HCT116 (cell line): Measurements from ENCODE around the gene FSTL4. TPM values are rescaled to one million over a fixed set of nuclear protein-coding genes. Genes with fewer than 3 reads are reported as not detected.

Experiments used
- ATAC-seq: fragments of 200-7000 bp; cut with Tn5 transposase; 2 replicates; pipeline ENCODE4 v1.9.1; 2020; ENCODE audit warnings: mild to moderate bottlenecking, moderate library complexity
- BruUV-seq: library from RNA; stranded (reverse); fragments of 400-500 nt; replicated peaks from 2 replicates; lab custom pipeline; 2021; lab: Mats Ljungman, UMichigan
- CTCF ChIA-PET: fragments of 300-600 bp; sonication (Branson Sonifier 250); formaldehyde crosslinking; loops from one replicate; lab custom pipeline; 2021; ENCODE audit warnings: antibody characterized with exemption; lab: Charles Lee
- POLR2A ChIA-PET: fragments of 300-600, 350-600 bp; sonication (Branson Sonifier 250); formaldehyde crosslinking; loops from one replicate; lab custom pipeline; 2021; ENCODE audit warnings: antibody characterized with exemption; lab: Charles Lee
- RAD21 ChIA-PET, 2 experiments: fragments of 300-600 bp; sonication (Branson Sonifier 250); formaldehyde crosslinking; loops; one replicate each; lab custom pipeline; 2023; ENCODE audit warnings: low total read pairs in 2 of 2; ENCODE audit not compliant: uncharacterized antibody in 2 of 2, unreplicated experiment in 2 of 2, low non-redundant PET in 1 of 2; lab: Charles Lee
- DNase-seq: peaks from one replicate; pipeline ENCODE4 v3.0.0-alpha.2; 2010; ENCODE audit warnings: low read depth, low spot score
- H2AFZ ChIP-seq: fragments of 200-600 bp; shearing (Covaris generic), sonication (generic); 2 replicates; pipeline ENCODE4 v1.6.1; 2017; ENCODE audit warnings: low read depth, mixed run types, mixed read lengths, antibody characterized with exemption, low read length; ENCODE audit not compliant: poor library complexity, severe bottlenecking
- H3K27ac ChIP-seq: 2 replicates; pipeline ENCODE4 v1.5.1; 2012; ENCODE audit warnings: low read depth, low read length
- H3K27me3 ChIP-seq: fragments of 200-600 bp; sonication (generic); 2 replicates; pipeline ENCODE4 v1.6.1; 2016; ENCODE audit warnings: mixed run types, low read length, mixed read lengths; ENCODE audit not compliant: insufficient read depth
- H3K36me3 ChIP-seq, 2 experiments: fragments of 200-500 bp in 1 of 2; fragments of 200-600 bp in 1 of 2; sonication (Bioruptor generic) in 1 of 2; sonication (generic) in 1 of 2; 2 replicates each; pipeline versions ENCODE4 v1.5.1 to v1.6.1; 2014 to 2016; ENCODE audit warnings: low read length in 2 of 2, inconsistent platforms in 1 of 2, mixed read lengths in 1 of 2, mixed run types in 1 of 2; ENCODE audit not compliant: insufficient read depth in 2 of 2, control insufficient read depth in 1 of 2
- H3K4me1 ChIP-seq, 2 experiments: fragments of 200-600 bp in 1 of 2; sonication (generic) in 1 of 2; 2 replicates each; pipeline versions ENCODE4 v1.5.1 to v1.6.1; 2012 to 2017; ENCODE audit warnings: low read length in 2 of 2, inconsistent platforms in 1 of 2, mild to moderate bottlenecking in 1 of 2, mixed read lengths in 1 of 2, mixed run types in 1 of 2, moderate library complexity in 1 of 2; ENCODE audit not compliant: insufficient read depth in 2 of 2, control insufficient read depth in 1 of 2
- H3K4me2 ChIP-seq: fragments of 200-600 bp; sonication (generic); 2 replicates; pipeline ENCODE4 v1.6.1; 2017; ENCODE audit warnings: mixed run types, low read length, mixed read lengths
- H3K4me3 ChIP-seq, 2 experiments: fragments of 200-600 bp in 1 of 2; sonication (generic) in 1 of 2; replicated peaks in 1 of 2; 2 replicates each; pipeline ENCODE4 v1.5.1; 2011 to 2016; ENCODE audit warnings: low read length in 2 of 2, control low read depth in 1 of 2, low read depth in 1 of 2, mild to moderate bottlenecking in 1 of 2, mixed read lengths in 1 of 2, mixed run types in 1 of 2
- H3K79me2 ChIP-seq: fragments of 200-600 bp; sonication (generic); 2 replicates; pipeline ENCODE4 v1.6.1; 2017; ENCODE audit warnings: mild to moderate bottlenecking, mixed run types, low read length, moderate library complexity, mixed read lengths; ENCODE audit not compliant: insufficient read depth
- H3K9ac ChIP-seq: fragments of 200-600 bp; sonication (generic); 2 replicates; pipeline ENCODE4 v1.6.1; 2016; ENCODE audit warnings: low read length, mixed read lengths
- H3K9me2 ChIP-seq: fragments of 200-600 bp; sonication (generic), shearing (Covaris generic); 2 replicates; pipeline ENCODE4 v1.6.1; 2017; ENCODE audit warnings: mixed run types, mild to moderate bottlenecking, moderate library complexity; ENCODE audit not compliant: insufficient read depth
- H3K9me3 ChIP-seq, 2 experiments: fragments of 200-500 bp in 1 of 2; fragments of 200-600 bp in 1 of 2; sonication (Bioruptor generic) in 1 of 2; sonication (generic) in 1 of 2; 2 replicates each; pipeline ENCODE4 v1.6.1; 2014 to 2017; ENCODE audit warnings: low read length in 2 of 2, mixed read lengths in 2 of 2, inconsistent platforms in 1 of 2, low read depth in 1 of 2, mild to moderate bottlenecking in 1 of 2, mixed run types in 1 of 2, moderate library complexity in 1 of 2; ENCODE audit not compliant: control insufficient read depth in 1 of 2, insufficient read depth in 1 of 2
- H4K20me1 ChIP-seq: fragments of 200-600 bp; sonication (generic), shearing (Covaris generic); 2 replicates; pipeline ENCODE4 v1.6.1; 2017; ENCODE audit warnings: mixed run types, mild to moderate bottlenecking, moderate library complexity; ENCODE audit not compliant: insufficient read depth
- ATF3 ChIP-seq: IDR thresholded peaks from 2 replicates; pipeline ENCODE4 v1.6.1; 2012
- CBX3 ChIP-seq: IDR thresholded peaks from 2 replicates; pipeline ENCODE4 v1.6.1; 2012; ENCODE audit warnings: low read depth
- EGR1 ChIP-seq: IDR thresholded peaks from 2 replicates; pipeline ENCODE4 v1.6.1; 2012; ENCODE audit warnings: low read depth
- FOSL1 ChIP-seq: IDR thresholded peaks from 2 replicates; pipeline ENCODE4 v1.6.1; 2012; ENCODE audit warnings: low read depth
- JUND ChIP-seq: IDR thresholded peaks from 2 replicates; pipeline ENCODE4 v1.6.1; 2012
- POLR2A ChIP-seq: IDR thresholded peaks from 2 replicates; pipeline ENCODE4 v1.7.0; 2011; ENCODE audit warnings: borderline replicate concordance; ENCODE audit not compliant: insufficient read depth, insufficient read length; ENCODE audit errors: extremely low read depth
- RAD21 ChIP-seq: IDR thresholded peaks from 2 replicates; pipeline ENCODE4 v1.6.1; 2012; ENCODE audit warnings: low read depth, mild to moderate bottlenecking
- REST ChIP-seq: IDR thresholded peaks from 2 replicates; pipeline ENCODE4 v1.6.1; 2012; ENCODE audit warnings: low read depth
- TCF7L2 ChIP-seq: IDR thresholded peaks from 2 replicates; pipeline ENCODE4 v1.7.0; 2011; ENCODE audit warnings: borderline replicate concordance, inconsistent platforms; ENCODE audit not compliant: insufficient read depth, insufficient read length; ENCODE audit errors: extremely low read depth
- YY1 ChIP-seq: IDR thresholded peaks from 2 replicates; pipeline ENCODE4 v1.6.1; 2011; ENCODE audit warnings: low read length, low read depth, moderate library complexity, mild to moderate bottlenecking; ENCODE audit not compliant: insufficient replicate concordance; ENCODE audit errors: extremely low read depth
- intact Hi-C: fragments of 100-400 bp; cut with micrococcal nuclease; formaldehyde crosslinking; loops from 2 replicates; pipeline ENCODE4 v1.10.0; 2022
- total RNA-seq: library from RNA; stranded (reverse); gene quantifications from one replicate; pipeline ENCODE4 v1.2.1, GENCODE V29; 2021; ENCODE audit not compliant: unreplicated experiment

Gene FSTL4
- total RNA-seq, 1 experiment from 2014 or later, result 0.37 TPM

GRCh38 chr5:133299728-133300127, 312.6 kb downstream of the FSTL4 start (continued):
- TF ChIP-seq REST, result no peak
- no peak for TF ChIP-seq JUND
- no peak for TF ChIP-seq POLR2A
- TF ChIP-seq CBX3, result no peak
- TF ChIP-seq ATF3, result no peak

- TF ChIP-seq EGR1 (no peak), TCF7L2 (no peak), FOSL1 (no peak), YY1 (no peak), RAD21 (no peak)
- intact Hi-C loops, result no loop called here
- CTCF ChIA-PET, result no interaction called here
Observed at GRCh38 chr5:133299021-133299420, 313.3 kb downstream of the FSTL4 start.

More at GRCh38 chr5:133299021-133299420, 313.3 kb downstream of the FSTL4 start:
- H3K36me3 ChIP-seq, result no peaks in the 10 kb centered on the region
- no peak overlapping the region for H3K9ac ChIP-seq
- no peak overlapping the region for H3K4me2 ChIP-seq
- H4K20me1 ChIP-seq, result no peaks in the 10 kb centered on the region
- DNase-seq, result no peak
- H3K9me3 ChIP-seq, result no peaks in the 10 kb centered on the region
- no peak for ATAC-seq
- POLR2A ChIA-PET, result no interaction called here
- no peaks in the 10 kb centered on the region for H3K79me2 ChIP-seq
- H3K9me2 ChIP-seq, result no peaks in the 10 kb centered on the region
- H3K27me3 ChIP-seq, result peaks cover 3% of the 10 kb centered on the region; the same call in 1 of the 2 replicates
- RAD21 ChIA-PET, result no interaction called here
- H3K4me3 ChIP-seq, result no peak overlapping the region
- no peak overlapping the region for H2AFZ ChIP-seq
- no peak overlapping the region for H3K27ac ChIP-seq
- H3K4me1 ChIP-seq, result peaks cover 0 to 5% of the 10 kb centered on the region in 2 experiments; a peak in 1 of 4 replicates
- no TSS peak for BruUV-seq
